Cerebellar nuclear complex (tissue), 1 donor: ENCODE data around the gene DNASE1L1.

Experiments
- DNase-seq, 2 experiments: peaks; one replicate each; lab custom pipeline; 2025; lab: John Stamatoyannopoulos, UW

Gene DNASE1L1

GRCh38 chrX:154409222-154409871 is at the start of gene DNASE1L1:
DNASE1L1 (minus strand) TSS chrX:154409254; CDS start chrX:154405568, 3,686 bp downstream.
- DNase-seq: no peak

DNA sequence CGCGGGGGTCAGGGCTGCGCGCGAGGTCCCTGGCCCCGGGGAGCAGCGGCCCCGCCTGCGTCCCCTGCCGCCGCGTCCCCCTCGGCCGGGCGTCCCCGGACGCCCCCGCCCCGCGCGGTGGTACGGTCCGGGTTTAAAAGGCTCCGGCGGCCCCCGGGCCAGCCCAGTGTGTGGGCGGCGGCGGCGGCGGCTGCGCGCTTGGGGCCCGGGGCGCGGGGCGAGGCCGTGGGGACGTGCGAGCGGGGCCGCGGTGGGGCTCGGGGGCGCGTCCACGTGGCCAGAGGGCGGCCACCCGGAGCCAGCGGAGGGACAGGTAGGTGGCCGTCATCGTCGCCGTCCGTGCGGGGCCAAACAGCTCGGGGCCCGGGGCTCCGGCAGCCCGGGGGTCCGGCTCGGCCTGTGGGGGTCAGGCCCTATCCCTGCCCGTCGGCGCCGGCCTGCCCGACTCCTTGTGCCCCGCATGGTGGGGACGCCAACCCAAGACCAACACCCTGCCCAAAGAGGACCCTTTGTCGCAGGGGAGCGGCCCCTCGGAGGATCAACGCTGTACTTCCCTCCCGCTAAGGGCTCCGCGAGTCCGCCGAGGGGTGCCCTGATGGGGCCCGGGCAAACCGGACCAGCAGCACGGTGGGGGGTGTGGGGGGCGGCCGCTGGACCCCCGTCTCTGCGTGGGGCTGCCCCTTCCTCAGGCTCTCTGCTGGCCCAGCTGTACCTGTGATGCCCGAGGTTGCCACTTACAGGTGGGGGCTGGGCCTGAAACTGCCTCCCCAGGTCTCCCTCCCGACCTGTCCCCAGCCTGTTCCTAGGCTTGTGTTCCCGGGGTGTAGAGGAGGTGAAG is 49.3 kb upstream of the DNASE1L1 start, which contains the start of gene PLXNA3:
TSS of gene PLXNA3 (plus strand) at position 166 of the 838 bp plus-strand sequence. CDS start 1,903 bp downstream, outside the sequence.
- DNase-seq: no peak

GRCh38 chrX:154457491-154458115 is 48.5 kb upstream of the DNASE1L1 start:
- no peak for DNase-seq

DNA sequence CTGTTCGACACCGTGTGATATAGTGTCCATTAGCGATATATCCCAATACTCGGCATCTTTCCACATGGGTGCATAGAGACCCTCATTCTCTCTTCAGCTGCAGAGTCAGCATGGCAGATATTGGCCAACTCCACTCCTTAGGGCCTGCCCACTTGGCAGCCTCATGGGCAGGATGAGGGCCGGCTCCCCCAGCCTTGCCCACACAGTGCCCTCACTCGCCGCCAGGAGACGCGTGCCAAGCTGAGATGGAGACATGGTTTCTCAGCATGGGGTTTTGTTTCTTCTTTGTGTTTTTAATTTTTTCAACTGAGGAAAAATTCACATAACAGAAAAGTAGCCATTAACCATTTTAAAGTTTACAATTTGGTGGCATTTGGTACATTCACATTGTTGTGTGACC is 43.8 kb upstream of the DNASE1L1 start:
- DNase-seq: no peak

DNA sequence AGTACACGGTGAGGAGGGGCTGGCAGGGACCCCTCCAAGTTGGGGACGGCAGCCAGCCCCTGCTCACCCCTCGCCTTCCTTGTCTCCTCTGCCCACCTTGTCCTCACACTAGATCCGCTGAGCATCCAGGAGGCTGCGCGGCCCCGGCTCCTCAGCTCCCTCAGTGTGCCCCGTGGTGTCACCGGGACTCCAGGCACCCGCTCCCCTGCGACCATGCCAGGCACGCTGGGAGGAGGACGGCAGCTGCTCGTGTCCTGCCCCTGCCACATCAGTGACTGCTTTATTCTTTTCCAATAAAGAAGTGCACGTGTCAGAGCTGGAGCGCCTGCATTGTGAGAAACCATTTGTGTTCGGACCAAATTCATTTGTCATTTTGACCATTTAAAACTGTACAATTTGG is 41.3 kb upstream of the DNASE1L1 start:
- DNase-seq: no peak

DNA sequence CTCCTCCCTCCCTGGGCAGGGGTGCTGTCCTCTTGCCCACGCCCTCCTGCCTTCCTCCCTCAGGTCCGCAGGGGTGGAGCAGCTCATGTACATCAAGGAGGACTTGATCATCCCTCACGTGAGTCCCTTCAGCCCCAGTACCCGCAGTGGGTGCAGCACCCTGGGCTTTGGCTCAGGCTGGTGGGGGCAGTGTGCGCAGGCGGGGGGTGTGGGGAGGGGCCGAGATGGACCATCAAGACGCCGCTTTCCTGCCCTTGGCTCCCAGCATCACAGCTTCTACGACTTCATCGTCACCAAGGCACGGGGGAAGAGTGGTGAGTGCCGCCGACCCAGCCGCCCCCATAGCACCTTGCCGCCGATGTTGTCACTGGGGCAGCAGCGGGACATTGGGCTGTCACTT is 40.6 kb upstream of the DNASE1L1 start:
- no peak for DNase-seq

GRCh38 chrX:154448484-154448883 is 39.4 kb upstream of the DNASE1L1 start:
- no peak for DNase-seq

DNA sequence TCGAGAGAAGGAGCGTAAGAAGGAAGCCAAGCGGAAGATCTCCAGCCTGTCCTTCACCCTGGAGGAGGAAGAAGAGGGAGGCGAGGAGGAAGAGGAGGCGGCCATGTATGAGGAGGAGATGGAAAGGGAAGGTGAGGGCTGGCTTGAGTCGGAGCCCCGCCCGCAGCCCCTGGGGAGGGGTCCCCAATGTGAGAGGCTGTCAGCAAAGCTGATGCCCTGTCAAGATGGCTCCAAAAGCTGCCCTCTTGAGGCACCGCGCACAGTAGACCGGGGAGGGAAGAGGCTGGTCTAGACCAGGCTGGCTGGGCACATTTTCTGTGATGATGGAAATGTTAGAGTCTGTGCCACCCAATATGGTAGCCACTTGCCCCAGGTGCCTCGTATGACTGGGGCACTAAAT is 37.4 kb upstream of the DNASE1L1 start:
- no peak for DNase-seq

DNA sequence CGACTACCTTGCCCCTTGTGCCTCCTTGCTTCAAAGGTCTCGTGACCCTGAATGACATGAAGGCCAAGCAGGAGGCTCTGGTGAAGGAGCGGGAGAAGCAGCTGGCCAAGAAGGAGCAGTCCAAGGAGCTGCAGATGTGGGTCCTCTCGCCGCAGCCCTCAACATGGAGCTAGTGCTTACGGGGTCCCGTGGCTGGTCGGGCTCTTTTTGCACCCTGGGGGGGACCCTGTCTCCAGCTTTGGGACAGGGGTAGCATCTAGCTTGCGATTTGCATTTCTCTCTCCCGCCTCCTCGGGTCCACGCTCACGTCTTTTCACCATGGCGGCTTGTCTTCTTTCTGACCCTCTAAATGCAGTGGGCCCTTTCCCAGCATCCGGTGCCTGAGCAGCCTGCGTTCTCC is 36.7 kb upstream of the DNASE1L1 start:
- no peak for DNase-seq

DNA sequence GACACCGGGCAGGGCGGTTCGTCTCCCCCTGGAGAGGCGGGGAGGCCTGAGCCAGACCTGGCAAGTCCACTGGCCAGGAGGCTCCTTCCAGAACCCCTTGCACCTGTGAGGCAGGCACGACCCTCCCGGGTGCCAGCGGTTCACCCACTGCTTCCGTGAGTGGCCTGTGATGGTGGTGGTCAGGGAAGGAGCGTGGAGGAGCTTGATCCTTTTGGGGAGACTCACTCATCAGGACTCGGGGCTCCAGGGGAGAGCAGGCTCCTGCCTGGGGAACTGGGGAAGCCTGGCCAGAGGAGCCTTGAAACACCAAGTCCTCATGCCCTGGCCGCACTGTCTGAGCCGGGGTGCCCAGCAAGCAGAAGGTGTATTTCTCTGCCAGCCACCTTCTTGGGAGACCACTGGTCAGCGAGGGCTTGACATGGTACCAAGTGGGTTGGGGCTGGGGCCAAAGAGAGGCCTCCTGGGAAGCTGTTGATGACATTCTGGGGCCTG is 35.7 kb upstream of the DNASE1L1 start:
- no peak for DNase-seq

- DNase-seq: peak in 1 of 2 experiments; percentile 2
These were observed 35.1 kb upstream of the DNASE1L1 start, which contains the start of gene FAM50A for GRCh38 chrX:154443992-154444754. FAM50A (plus strand) TSS chrX:154444141; CDS start chrX:154444236, 95 bp downstream.

GRCh38 chrX:154443479-154443910 is 34.4 kb upstream of the DNASE1L1 start:
- DNase-seq: no peak

GRCh38 chrX:154441984-154442707 is 33.1 kb upstream of the DNASE1L1 start:
- no peak for DNase-seq

- DNase-seq: no peak
These were observed 32.5 kb upstream of the DNASE1L1 start for GRCh38 chrX:154441564-154441963.

DNA sequence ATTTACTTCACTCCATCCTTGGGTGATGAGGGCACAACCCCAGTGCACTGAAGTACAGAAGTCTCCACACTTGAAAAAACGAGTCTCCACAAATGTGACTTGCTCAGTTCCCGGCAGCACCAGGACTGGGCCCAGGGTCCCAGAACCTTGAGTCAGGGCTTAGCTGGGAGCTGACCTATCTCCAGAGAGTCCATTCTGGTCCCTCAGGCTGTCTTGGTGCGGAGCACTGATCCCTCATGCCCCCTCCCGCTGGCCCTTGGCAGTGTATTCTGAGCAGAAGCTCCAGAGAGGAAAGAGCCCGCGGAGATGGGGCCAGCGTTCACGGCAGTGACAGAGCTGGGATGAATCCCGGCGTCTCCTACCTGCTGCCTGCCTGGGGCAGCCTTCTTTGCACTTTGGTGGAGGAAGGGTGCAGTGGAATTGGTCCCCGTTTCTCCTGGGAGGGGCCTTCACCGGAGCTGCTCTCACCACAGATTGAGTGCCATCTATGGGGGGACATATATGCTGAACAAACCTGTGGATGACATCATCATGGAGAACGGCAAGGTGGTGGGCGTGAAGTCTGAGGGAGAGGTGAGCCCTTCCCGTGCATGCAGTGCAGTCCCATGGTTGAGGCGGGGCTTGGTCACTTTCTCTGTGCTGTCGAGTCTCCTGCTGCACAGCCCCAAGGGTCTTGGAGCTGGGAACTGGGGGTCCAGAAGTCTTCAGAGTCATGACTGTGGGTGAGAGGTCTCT is 31.7 kb upstream of the DNASE1L1 start:
- no peak for DNase-seq

DNA sequence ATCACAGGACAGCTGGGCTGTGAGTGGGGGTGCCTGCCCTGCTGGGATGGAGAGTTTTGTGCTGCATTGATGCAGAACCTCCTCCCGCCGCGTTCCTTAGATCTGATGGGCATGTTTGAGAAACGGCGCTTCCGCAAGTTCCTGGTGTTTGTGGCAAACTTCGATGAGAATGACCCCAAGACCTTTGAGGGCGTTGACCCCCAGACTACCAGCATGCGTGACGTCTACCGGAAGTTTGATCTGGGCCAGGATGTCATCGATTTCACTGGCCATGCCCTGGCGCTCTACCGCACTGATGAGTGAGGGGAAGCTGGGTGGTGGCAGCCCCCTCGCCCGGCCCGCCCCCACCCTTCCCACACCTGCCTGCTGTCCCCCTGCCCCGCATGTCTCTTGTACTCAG is 30.8 kb upstream of the DNASE1L1 start:
- no peak for DNase-seq

- DNase-seq: no peak
These were observed 29.2 kb upstream of the DNASE1L1 start for GRCh38 chrX:154437971-154438893.

DNA sequence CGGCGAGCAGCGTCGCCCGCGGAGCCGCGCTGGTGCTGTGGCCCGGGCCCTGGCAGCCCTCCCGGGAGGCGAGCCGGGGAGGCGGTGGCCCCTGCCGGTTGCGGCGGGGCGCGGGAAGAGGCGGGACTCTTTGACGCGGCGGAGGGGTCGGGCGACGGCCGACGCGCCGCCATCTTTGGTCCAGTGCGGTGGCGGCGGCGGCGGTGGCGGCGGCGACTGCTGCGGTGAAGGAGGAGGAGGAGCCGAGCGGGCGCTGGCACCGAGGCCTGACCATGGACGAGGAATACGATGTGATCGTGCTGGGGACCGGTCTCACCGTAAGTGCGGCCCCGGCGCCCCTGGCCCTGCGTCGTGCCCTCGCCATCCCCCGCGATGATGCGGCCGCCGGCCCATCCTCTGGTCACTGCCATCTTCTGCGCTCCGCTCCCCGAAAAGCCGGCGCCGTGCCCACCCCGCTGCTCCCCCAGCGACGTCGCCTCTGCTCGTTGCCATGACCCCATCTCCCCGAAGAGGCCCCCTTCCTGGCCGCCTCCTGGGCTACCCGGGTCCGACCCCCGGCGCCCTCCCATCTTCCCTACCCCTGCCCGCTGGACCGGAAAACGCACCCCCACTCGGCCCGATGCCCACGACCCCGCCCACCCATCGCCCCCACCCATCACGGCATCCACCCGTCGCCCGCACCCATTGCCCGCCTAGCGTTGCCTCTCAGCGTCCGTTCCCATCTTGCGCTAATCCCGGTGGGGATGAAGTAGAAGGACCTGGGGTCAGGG is 28.1 kb upstream of the DNASE1L1 start, which contains the start of gene GDI1:
TSS of gene GDI1 (plus strand) at position 172 of the 770 bp plus-strand sequence. CDS start at position 273, 101 bp downstream.
- DNase-seq: no peak
